WTC11 (cell line): ENCODE measurements around the gene SIGLEC5. TPM values are rescaled to one million over a fixed set of nuclear protein-coding genes. Genes with fewer than 3 reads are reported as not detected.

Experiments
- ATAC-seq: fragments of 200-7000 bp; cut with Tn5 transposase; 2 replicates; pipeline ENCODE4 v1.10.0; 2021; ENCODE audit warnings: mild to moderate bottlenecking, moderate library complexity
- CTCF ChIA-PET: fragments of 300-600 bp; sonication (Branson Sonifier 250); formaldehyde crosslinking; loops from one replicate; lab custom pipeline; 2021; ENCODE audit warnings: antibody characterized with exemption; lab: Charles Lee
- POLR2A ChIA-PET: fragments of 350-600 bp; sonication (Branson Sonifier 250); formaldehyde crosslinking; loops from one replicate; lab custom pipeline; 2021; ENCODE audit warnings: antibody characterized with exemption; lab: Charles Lee
- DNase-seq: peaks from one replicate; pipeline ENCODE4 v3.0.0; 2021; ENCODE audit warnings: low spot score
- H3K27ac Mint-ChIP-seq: 2 replicates; pipeline ENCODE4 v1.8.0; 2021; ENCODE audit warnings: mixed read lengths
- H3K27me3 Mint-ChIP-seq: 2 replicates; pipeline ENCODE4 v1.8.0; 2021; ENCODE audit warnings: low read depth, mild to moderate bottlenecking, moderate library complexity, mixed read lengths
- H3K36me3 Mint-ChIP-seq: 2 replicates; pipeline ENCODE4 v1.8.0; 2021; ENCODE audit warnings: mixed read lengths
- H3K4me1 Mint-ChIP-seq: 2 replicates; pipeline ENCODE4 v1.8.0; 2022; ENCODE audit warnings: mixed read lengths
- H3K4me3 Mint-ChIP-seq: 2 replicates; pipeline ENCODE4 v1.8.0; 2021; ENCODE audit warnings: mild to moderate bottlenecking, moderate library complexity, mixed read lengths
- H3K9me3 Mint-ChIP-seq: 2 replicates; pipeline ENCODE4 v1.8.0; 2021; ENCODE audit warnings: mixed read lengths
- ATF3 ChIP-seq: sonication (generic); formaldehyde crosslinking; conservative IDR thresholded peaks from 2 replicates; pipeline ENCODE4 v1.8.1; 2022; ENCODE audit warnings: mild to moderate bottlenecking, missing genetic modification reagents
- CREB1 ChIP-seq: sonication (generic); formaldehyde crosslinking; IDR thresholded peaks from 2 replicates; pipeline ENCODE4 v1.8.0; 2023; ENCODE audit warnings: mild to moderate bottlenecking, missing genetic modification reagents
- ETV6 ChIP-seq: sonication (generic); formaldehyde crosslinking; IDR thresholded peaks from 2 replicates; pipeline ENCODE4 v1.8.1; 2022; ENCODE audit warnings: mild to moderate bottlenecking, missing genetic modification reagents
- FOXK1 ChIP-seq: sonication (generic); formaldehyde crosslinking; IDR thresholded peaks from 2 replicates; pipeline ENCODE4 v1.8.0; 2022; ENCODE audit warnings: mild to moderate bottlenecking, moderate library complexity, missing genetic modification reagents
- IRF2 ChIP-seq: sonication (generic); formaldehyde crosslinking; IDR thresholded peaks from 2 replicates; pipeline ENCODE4 v1.8.0; 2022; ENCODE audit warnings: low read depth, missing genetic modification reagents, borderline replicate concordance
- NR2C2 ChIP-seq: sonication (generic); formaldehyde crosslinking; IDR thresholded peaks from 2 replicates; pipeline ENCODE4 v1.8.0; 2022; ENCODE audit warnings: mild to moderate bottlenecking, missing genetic modification reagents
- SMAD4 ChIP-seq: sonication (generic); formaldehyde crosslinking; IDR thresholded peaks from 2 replicates; pipeline ENCODE4 v1.8.0; 2022; ENCODE audit warnings: mild to moderate bottlenecking, missing genetic modification reagents
- STAT6 ChIP-seq: sonication (generic); formaldehyde crosslinking; conservative IDR thresholded peaks from 2 replicates; pipeline ENCODE4 v1.8.1; 2023; ENCODE audit warnings: mild to moderate bottlenecking, low read depth, missing genetic modification reagents, moderate library complexity
- TP53 ChIP-seq: sonication (generic); formaldehyde crosslinking; IDR thresholded peaks from 2 replicates; pipeline ENCODE4 v1.8.1; 2023; ENCODE audit warnings: mild to moderate bottlenecking, missing genetic modification reagents
- ZBTB21 ChIP-seq: sonication (generic); formaldehyde crosslinking; IDR thresholded peaks from 2 replicates; pipeline ENCODE4 v1.8.1; 2023; ENCODE audit warnings: mild to moderate bottlenecking, missing genetic modification reagents, borderline replicate concordance
- ZNF121 ChIP-seq: sonication (generic); formaldehyde crosslinking; IDR thresholded peaks from 2 replicates; pipeline ENCODE4 v1.8.0; 2023; ENCODE audit warnings: missing genetic modification reagents
- ZNF232 ChIP-seq: sonication (generic); formaldehyde crosslinking; IDR thresholded peaks from 2 replicates; pipeline ENCODE4 v1.8.0; 2022; ENCODE audit warnings: mild to moderate bottlenecking, missing genetic modification reagents
- total RNA-seq: library from RNA; stranded (reverse); gene quantifications from 3 replicates; pipeline ENCODE4 v1.2.3, GENCODE V29; 2021
- TF ChIP-seq, protein P1 (sequence below): sonication (generic); formaldehyde crosslinking; IDR thresholded peaks from 2 replicates; pipeline ENCODE4 v1.8.1; 2023; ENCODE audit warnings: mild to moderate bottlenecking, missing genetic modification reagents
- TF ChIP-seq, protein P2 (sequence below): sonication (generic); formaldehyde crosslinking; IDR thresholded peaks from 2 replicates; pipeline ENCODE4 v1.8.0; 2022; ENCODE audit warnings: mild to moderate bottlenecking, missing genetic modification reagents
- TF ChIP-seq, protein P3 (sequence below): fragments of 250-450 bp; sonication (Bioruptor Pico); IDR thresholded peaks from 2 replicates; pipeline ENCODE4 v1.8.0; 2021; ENCODE audit warnings: mild to moderate bottlenecking
- TF ChIP-seq, protein P4 (sequence below): sonication (generic); formaldehyde crosslinking; IDR thresholded peaks from 2 replicates; pipeline ENCODE4 v1.8.1; 2022; ENCODE audit warnings: mild to moderate bottlenecking, missing genetic modification reagents, moderate library complexity, borderline replicate concordance

The SIGLEC5 gene
- total RNA-seq, 1 experiment from 2014 or later: 0.15 TPM

GRCh38 chr19:51592521-51592920 is 37.7 kb downstream of the SIGLEC5 start (continued):
- no peak for TF ChIP-seq CREB1 (CRISPR knock-in tag)
- TF ChIP-seq, protein P1, sequence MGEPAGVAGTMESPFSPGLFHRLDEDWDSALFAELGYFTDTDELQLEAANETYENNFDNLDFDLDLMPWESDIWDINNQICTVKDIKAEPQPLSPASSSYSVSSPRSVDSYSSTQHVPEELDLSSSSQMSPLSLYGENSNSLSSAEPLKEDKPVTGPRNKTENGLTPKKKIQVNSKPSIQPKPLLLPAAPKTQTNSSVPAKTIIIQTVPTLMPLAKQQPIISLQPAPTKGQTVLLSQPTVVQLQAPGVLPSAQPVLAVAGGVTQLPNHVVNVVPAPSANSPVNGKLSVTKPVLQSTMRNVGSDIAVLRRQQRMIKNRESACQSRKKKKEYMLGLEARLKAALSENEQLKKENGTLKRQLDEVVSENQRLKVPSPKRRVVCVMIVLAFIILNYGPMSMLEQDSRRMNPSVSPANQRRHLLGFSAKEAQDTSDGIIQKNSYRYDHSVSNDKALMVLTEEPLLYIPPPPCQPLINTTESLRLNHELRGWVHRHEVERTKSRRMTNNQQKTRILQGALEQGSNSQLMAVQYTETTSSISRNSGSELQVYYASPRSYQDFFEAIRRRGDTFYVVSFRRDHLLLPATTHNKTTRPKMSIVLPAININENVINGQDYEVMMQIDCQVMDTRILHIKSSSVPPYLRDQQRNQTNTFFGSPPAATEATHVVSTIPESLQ: no peak
- no peak for TF ChIP-seq ATF3 (CRISPR knock-in tag)

DNA sequence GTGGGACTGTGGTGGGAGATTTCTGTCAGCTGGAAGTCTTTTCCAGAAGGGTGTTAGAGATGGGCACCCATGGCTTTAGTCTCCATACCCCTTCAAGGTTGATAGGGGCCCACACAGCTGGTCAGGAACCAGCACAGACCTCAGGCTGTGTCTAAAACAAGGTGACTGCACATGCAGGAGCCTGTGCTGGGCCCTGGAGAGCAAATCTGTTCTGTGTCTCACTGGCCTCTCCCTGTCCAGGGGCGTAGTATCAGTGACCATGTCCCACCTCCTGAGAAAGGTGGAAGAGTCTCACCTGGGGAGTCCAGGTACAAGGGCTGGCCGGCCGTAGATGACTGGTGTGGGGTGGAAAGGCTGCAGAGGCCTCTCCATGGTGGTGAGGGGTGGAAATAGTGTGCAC is 39.8 kb downstream of the SIGLEC5 start:
- no peak overlapping the region for H3K4me3 Mint-ChIP-seq
- CTCF ChIA-PET: no interaction called here
- peaks cover 12% of the 10 kb centered on the region for H3K4me1 Mint-ChIP-seq
- TF ChIP-seq, protein P1: no peak
- TF ChIP-seq, protein P2, sequence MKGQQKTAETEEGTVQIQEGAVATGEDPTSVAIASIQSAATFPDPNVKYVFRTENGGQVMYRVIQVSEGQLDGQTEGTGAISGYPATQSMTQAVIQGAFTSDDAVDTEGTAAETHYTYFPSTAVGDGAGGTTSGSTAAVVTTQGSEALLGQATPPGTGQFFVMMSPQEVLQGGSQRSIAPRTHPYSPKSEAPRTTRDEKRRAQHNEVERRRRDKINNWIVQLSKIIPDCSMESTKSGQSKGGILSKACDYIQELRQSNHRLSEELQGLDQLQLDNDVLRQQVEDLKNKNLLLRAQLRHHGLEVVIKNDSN (CRISPR knock-in tag): no peak
- TF ChIP-seq ZNF232 (CRISPR knock-in tag): no peak
- no peak for TF ChIP-seq NR2C2 (CRISPR knock-in tag)
- no peak for TF ChIP-seq ZBTB21 (CRISPR knock-in tag)
- TF ChIP-seq, protein P3, sequence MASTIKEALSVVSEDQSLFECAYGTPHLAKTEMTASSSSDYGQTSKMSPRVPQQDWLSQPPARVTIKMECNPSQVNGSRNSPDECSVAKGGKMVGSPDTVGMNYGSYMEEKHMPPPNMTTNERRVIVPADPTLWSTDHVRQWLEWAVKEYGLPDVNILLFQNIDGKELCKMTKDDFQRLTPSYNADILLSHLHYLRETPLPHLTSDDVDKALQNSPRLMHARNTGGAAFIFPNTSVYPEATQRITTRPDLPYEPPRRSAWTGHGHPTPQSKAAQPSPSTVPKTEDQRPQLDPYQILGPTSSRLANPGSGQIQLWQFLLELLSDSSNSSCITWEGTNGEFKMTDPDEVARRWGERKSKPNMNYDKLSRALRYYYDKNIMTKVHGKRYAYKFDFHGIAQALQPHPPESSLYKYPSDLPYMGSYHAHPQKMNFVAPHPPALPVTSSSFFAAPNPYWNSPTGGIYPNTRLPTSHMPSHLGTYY: no peak
- TF ChIP-seq TP53 (CRISPR knock-in tag): no peak
- no peak for TF ChIP-seq IRF2 (CRISPR knock-in tag)
- POLR2A ChIA-PET: no interaction called here
- H3K27ac Mint-ChIP-seq: no peak overlapping the region
- peaks cover 7% of the 10 kb centered on the region for H3K27me3 Mint-ChIP-seq
- H3K9me3 Mint-ChIP-seq: peaks cover 32% of the 10 kb centered on the region
- DNase-seq (no peak), ATAC-seq (no peak)
- H3K36me3 Mint-ChIP-seq: peaks cover 34% of the 10 kb centered on the region

GRCh38 chr19:51589511-51589910 is 40.7 kb downstream of the SIGLEC5 start:
- H3K4me3 Mint-ChIP-seq: no peak overlapping the region
- H3K9me3 Mint-ChIP-seq: peaks cover 38% of the 10 kb centered on the region
- DNase-seq (no peak), ATAC-seq (no peak)
- CTCF ChIA-PET: no interaction called here
- POLR2A ChIA-PET: no interaction called here
- H3K4me1 Mint-ChIP-seq: peaks cover 5% of the 10 kb centered on the region
- no peak overlapping the region for H3K27ac Mint-ChIP-seq
- H3K36me3 Mint-ChIP-seq: peaks cover 42% of the 10 kb centered on the region
- TF ChIP-seq, protein P4, sequence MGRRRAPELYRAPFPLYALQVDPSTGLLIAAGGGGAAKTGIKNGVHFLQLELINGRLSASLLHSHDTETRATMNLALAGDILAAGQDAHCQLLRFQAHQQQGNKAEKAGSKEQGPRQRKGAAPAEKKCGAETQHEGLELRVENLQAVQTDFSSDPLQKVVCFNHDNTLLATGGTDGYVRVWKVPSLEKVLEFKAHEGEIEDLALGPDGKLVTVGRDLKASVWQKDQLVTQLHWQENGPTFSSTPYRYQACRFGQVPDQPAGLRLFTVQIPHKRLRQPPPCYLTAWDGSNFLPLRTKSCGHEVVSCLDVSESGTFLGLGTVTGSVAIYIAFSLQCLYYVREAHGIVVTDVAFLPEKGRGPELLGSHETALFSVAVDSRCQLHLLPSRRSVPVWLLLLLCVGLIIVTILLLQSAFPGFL: no peak
- TF ChIP-seq CREB1 (CRISPR knock-in tag) (no peak), ETV6 (no peak), STAT6 (CRISPR knock-in tag) (no peak), SMAD4 (CRISPR knock-in tag) (no peak), FOXK1 (CRISPR knock-in tag) (no peak), ZNF121 (no peak), ZNF232 (CRISPR knock-in tag) (no peak)
- TF ChIP-seq, protein P2 (CRISPR knock-in tag): no peak
- TF ChIP-seq, all 79 proteins: peak for 0
- peaks cover 7% of the 10 kb centered on the region for H3K27me3 Mint-ChIP-seq
